HCT116 (cell line): ENCODE data around the gene SRRD. TPM values are rescaled to one million over a fixed set of nuclear protein-coding genes. Genes with fewer than 3 reads are reported as not detected.

ENCODE experiments used
- ATAC-seq: fragments of 200-7000 bp; cut with Tn5 transposase; 2 replicates; pipeline ENCODE4 v1.9.1; 2020; ENCODE audit warnings: mild to moderate bottlenecking, moderate library complexity
- BruUV-seq: library from RNA; stranded (reverse); fragments of 400-500 nt; replicated peaks from 2 replicates; lab custom pipeline; 2021; lab: Mats Ljungman, UMichigan
- CTCF ChIA-PET: fragments of 300-600 bp; sonication (Branson Sonifier 250); formaldehyde crosslinking; loops from one replicate; lab custom pipeline; 2021; ENCODE audit warnings: antibody characterized with exemption; lab: Charles Lee
- POLR2A ChIA-PET: fragments of 300-600, 350-600 bp; sonication (Branson Sonifier 250); formaldehyde crosslinking; loops from one replicate; lab custom pipeline; 2021; ENCODE audit warnings: antibody characterized with exemption; lab: Charles Lee
- RAD21 ChIA-PET, 2 experiments: fragments of 300-600 bp; sonication (Branson Sonifier 250); formaldehyde crosslinking; loops; one replicate each; lab custom pipeline; 2023; ENCODE audit warnings: low total read pairs in 2 of 2; ENCODE audit not compliant: uncharacterized antibody in 2 of 2, unreplicated experiment in 2 of 2, low non-redundant PET in 1 of 2; lab: Charles Lee
- DNase-seq: peaks from one replicate; pipeline ENCODE4 v3.0.0-alpha.2; 2010; ENCODE audit warnings: low read depth, low spot score
- H2AFZ ChIP-seq: fragments of 200-600 bp; shearing (Covaris generic), sonication (generic); 2 replicates; pipeline ENCODE4 v1.6.1; 2017; ENCODE audit warnings: low read depth, mixed run types, mixed read lengths, antibody characterized with exemption, low read length; ENCODE audit not compliant: poor library complexity, severe bottlenecking
- H3K27ac ChIP-seq: 2 replicates; pipeline ENCODE4 v1.5.1; 2012; ENCODE audit warnings: low read depth, low read length
- H3K27me3 ChIP-seq: fragments of 200-600 bp; sonication (generic); 2 replicates; pipeline ENCODE4 v1.6.1; 2016; ENCODE audit warnings: mixed run types, low read length, mixed read lengths; ENCODE audit not compliant: insufficient read depth
- H3K36me3 ChIP-seq, 2 experiments: fragments of 200-500 bp in 1 of 2; fragments of 200-600 bp in 1 of 2; sonication (Bioruptor generic) in 1 of 2; sonication (generic) in 1 of 2; 2 replicates each; pipeline versions ENCODE4 v1.5.1 to v1.6.1; 2014 to 2016; ENCODE audit warnings: low read length in 2 of 2, inconsistent platforms in 1 of 2, mixed read lengths in 1 of 2, mixed run types in 1 of 2; ENCODE audit not compliant: insufficient read depth in 2 of 2, control insufficient read depth in 1 of 2
- H3K4me1 ChIP-seq, 2 experiments: fragments of 200-600 bp in 1 of 2; sonication (generic) in 1 of 2; 2 replicates each; pipeline versions ENCODE4 v1.5.1 to v1.6.1; 2012 to 2017; ENCODE audit warnings: low read length in 2 of 2, inconsistent platforms in 1 of 2, mild to moderate bottlenecking in 1 of 2, mixed read lengths in 1 of 2, mixed run types in 1 of 2, moderate library complexity in 1 of 2; ENCODE audit not compliant: insufficient read depth in 2 of 2, control insufficient read depth in 1 of 2
- H3K4me2 ChIP-seq: fragments of 200-600 bp; sonication (generic); 2 replicates; pipeline ENCODE4 v1.6.1; 2017; ENCODE audit warnings: mixed run types, low read length, mixed read lengths
- H3K4me3 ChIP-seq, 2 experiments: fragments of 200-600 bp in 1 of 2; sonication (generic) in 1 of 2; replicated peaks in 1 of 2; 2 replicates each; pipeline ENCODE4 v1.5.1; 2011 to 2016; ENCODE audit warnings: low read length in 2 of 2, control low read depth in 1 of 2, low read depth in 1 of 2, mild to moderate bottlenecking in 1 of 2, mixed read lengths in 1 of 2, mixed run types in 1 of 2
- H3K79me2 ChIP-seq: fragments of 200-600 bp; sonication (generic); 2 replicates; pipeline ENCODE4 v1.6.1; 2017; ENCODE audit warnings: mild to moderate bottlenecking, mixed run types, low read length, moderate library complexity, mixed read lengths; ENCODE audit not compliant: insufficient read depth
- H3K9ac ChIP-seq: fragments of 200-600 bp; sonication (generic); 2 replicates; pipeline ENCODE4 v1.6.1; 2016; ENCODE audit warnings: low read length, mixed read lengths
- H3K9me2 ChIP-seq: fragments of 200-600 bp; sonication (generic), shearing (Covaris generic); 2 replicates; pipeline ENCODE4 v1.6.1; 2017; ENCODE audit warnings: mixed run types, mild to moderate bottlenecking, moderate library complexity; ENCODE audit not compliant: insufficient read depth
- H3K9me3 ChIP-seq, 2 experiments: fragments of 200-500 bp in 1 of 2; fragments of 200-600 bp in 1 of 2; sonication (Bioruptor generic) in 1 of 2; sonication (generic) in 1 of 2; 2 replicates each; pipeline ENCODE4 v1.6.1; 2014 to 2017; ENCODE audit warnings: low read length in 2 of 2, mixed read lengths in 2 of 2, inconsistent platforms in 1 of 2, low read depth in 1 of 2, mild to moderate bottlenecking in 1 of 2, mixed run types in 1 of 2, moderate library complexity in 1 of 2; ENCODE audit not compliant: control insufficient read depth in 1 of 2, insufficient read depth in 1 of 2
- H4K20me1 ChIP-seq: fragments of 200-600 bp; sonication (generic), shearing (Covaris generic); 2 replicates; pipeline ENCODE4 v1.6.1; 2017; ENCODE audit warnings: mixed run types, mild to moderate bottlenecking, moderate library complexity; ENCODE audit not compliant: insufficient read depth
- CBX3 ChIP-seq: IDR thresholded peaks from 2 replicates; pipeline ENCODE4 v1.6.1; 2012; ENCODE audit warnings: low read depth
- EGR1 ChIP-seq: IDR thresholded peaks from 2 replicates; pipeline ENCODE4 v1.6.1; 2012; ENCODE audit warnings: low read depth
- EZH2phosphoT487 ChIP-seq: fragments of 200-600 bp; IDR thresholded peaks from 2 replicates; pipeline ENCODE4 v1.6.1; 2018; ENCODE audit warnings: antibody characterized with exemption, borderline replicate concordance
- POLR2A ChIP-seq: IDR thresholded peaks from 2 replicates; pipeline ENCODE4 v1.7.0; 2011; ENCODE audit warnings: borderline replicate concordance; ENCODE audit not compliant: insufficient read depth, insufficient read length; ENCODE audit errors: extremely low read depth
- RAD21 ChIP-seq: IDR thresholded peaks from 2 replicates; pipeline ENCODE4 v1.6.1; 2012; ENCODE audit warnings: low read depth, mild to moderate bottlenecking
- SIN3A ChIP-seq: IDR thresholded peaks from 2 replicates; pipeline ENCODE4 v1.6.1; 2012; ENCODE audit warnings: low read depth
- SP1 ChIP-seq: IDR thresholded peaks from 2 replicates; pipeline ENCODE4 v1.6.1; 2012; ENCODE audit warnings: low read depth
- SRF ChIP-seq: IDR thresholded peaks from 2 replicates; pipeline ENCODE4 v1.6.1; 2012; ENCODE audit warnings: low read depth
- TCF7L2 ChIP-seq: IDR thresholded peaks from 2 replicates; pipeline ENCODE4 v1.7.0; 2011; ENCODE audit warnings: borderline replicate concordance, inconsistent platforms; ENCODE audit not compliant: insufficient read depth, insufficient read length; ENCODE audit errors: extremely low read depth
- YY1 ChIP-seq: IDR thresholded peaks from 2 replicates; pipeline ENCODE4 v1.6.1; 2011; ENCODE audit warnings: low read length, low read depth, moderate library complexity, mild to moderate bottlenecking; ENCODE audit not compliant: insufficient replicate concordance; ENCODE audit errors: extremely low read depth
- intact Hi-C: fragments of 100-400 bp; cut with micrococcal nuclease; formaldehyde crosslinking; loops from 2 replicates; pipeline ENCODE4 v1.10.0; 2022
- total RNA-seq: library from RNA; stranded (reverse); gene quantifications from one replicate; pipeline ENCODE4 v1.2.1, GENCODE V29; 2021; ENCODE audit not compliant: unreplicated experiment
- TF ChIP-seq, protein P1 (sequence below): IDR thresholded peaks from 2 replicates; pipeline ENCODE4 v1.6.1; 2012
- TF ChIP-seq, protein P2 (sequence below): IDR thresholded peaks from 2 replicates; pipeline ENCODE4 v1.6.1; 2012; ENCODE audit warnings: low read depth

Gene SRRD
- total RNA-seq, 1 experiment from 2014 or later: 30.4 TPM

DNA sequence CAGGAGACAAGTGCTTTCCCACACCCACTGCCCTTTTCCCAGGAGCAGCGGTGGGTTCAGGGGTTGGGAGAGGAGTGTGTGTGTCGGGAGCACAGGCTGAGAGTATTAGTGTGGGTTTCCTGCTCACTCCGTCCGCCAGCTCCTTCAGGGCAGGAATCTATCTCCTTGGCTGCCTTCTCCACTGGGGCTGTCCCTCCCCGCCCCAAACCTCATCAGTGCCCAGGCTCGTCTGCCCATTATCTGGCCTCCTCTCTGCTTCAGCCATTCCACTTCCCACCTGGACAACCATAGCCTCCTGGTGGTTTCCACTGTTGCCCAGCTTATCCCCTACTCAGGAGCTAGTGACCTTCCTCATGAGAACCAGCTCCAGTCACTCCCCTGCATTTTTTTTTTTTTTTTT is 34.7 kb upstream of the SRRD start:
- no peak overlapping the region for H2AFZ ChIP-seq
- H3K27me3 ChIP-seq: no peaks in the 10 kb centered on the region
- BruUV-seq: no TSS peak
- no peaks in the 10 kb centered on the region for H3K79me2 ChIP-seq
- no peaks in the 10 kb centered on the region for H4K20me1 ChIP-seq
- RAD21 ChIA-PET: interaction anchor here in 1 of 2 experiments (0.7 kb wide), 1 partner anchor 32 kb away, joined by 4 read pairs; no protein-coding TSS in a partner anchor
- intact Hi-C loops: no loop called here
- DNase-seq (no peak), ATAC-seq (no peak)
- no peaks in the 10 kb centered on the region for H3K4me1 ChIP-seq
- CTCF ChIA-PET: no interaction called here
- TF ChIP-seq TCF7L2 (no peak), RAD21 (no peak), EZH2phosphoT487 (no peak), POLR2A (no peak), SP1 (no peak), CBX3 (no peak), SRF (no peak), SIN3A (no peak), YY1 (no peak), EGR1 (no peak)
- TF ChIP-seq, protein P1, sequence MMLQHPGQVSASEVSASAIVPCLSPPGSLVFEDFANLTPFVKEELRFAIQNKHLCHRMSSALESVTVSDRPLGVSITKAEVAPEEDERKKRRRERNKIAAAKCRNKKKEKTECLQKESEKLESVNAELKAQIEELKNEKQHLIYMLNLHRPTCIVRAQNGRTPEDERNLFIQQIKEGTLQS: no peak
- TF ChIP-seq, protein P2, sequence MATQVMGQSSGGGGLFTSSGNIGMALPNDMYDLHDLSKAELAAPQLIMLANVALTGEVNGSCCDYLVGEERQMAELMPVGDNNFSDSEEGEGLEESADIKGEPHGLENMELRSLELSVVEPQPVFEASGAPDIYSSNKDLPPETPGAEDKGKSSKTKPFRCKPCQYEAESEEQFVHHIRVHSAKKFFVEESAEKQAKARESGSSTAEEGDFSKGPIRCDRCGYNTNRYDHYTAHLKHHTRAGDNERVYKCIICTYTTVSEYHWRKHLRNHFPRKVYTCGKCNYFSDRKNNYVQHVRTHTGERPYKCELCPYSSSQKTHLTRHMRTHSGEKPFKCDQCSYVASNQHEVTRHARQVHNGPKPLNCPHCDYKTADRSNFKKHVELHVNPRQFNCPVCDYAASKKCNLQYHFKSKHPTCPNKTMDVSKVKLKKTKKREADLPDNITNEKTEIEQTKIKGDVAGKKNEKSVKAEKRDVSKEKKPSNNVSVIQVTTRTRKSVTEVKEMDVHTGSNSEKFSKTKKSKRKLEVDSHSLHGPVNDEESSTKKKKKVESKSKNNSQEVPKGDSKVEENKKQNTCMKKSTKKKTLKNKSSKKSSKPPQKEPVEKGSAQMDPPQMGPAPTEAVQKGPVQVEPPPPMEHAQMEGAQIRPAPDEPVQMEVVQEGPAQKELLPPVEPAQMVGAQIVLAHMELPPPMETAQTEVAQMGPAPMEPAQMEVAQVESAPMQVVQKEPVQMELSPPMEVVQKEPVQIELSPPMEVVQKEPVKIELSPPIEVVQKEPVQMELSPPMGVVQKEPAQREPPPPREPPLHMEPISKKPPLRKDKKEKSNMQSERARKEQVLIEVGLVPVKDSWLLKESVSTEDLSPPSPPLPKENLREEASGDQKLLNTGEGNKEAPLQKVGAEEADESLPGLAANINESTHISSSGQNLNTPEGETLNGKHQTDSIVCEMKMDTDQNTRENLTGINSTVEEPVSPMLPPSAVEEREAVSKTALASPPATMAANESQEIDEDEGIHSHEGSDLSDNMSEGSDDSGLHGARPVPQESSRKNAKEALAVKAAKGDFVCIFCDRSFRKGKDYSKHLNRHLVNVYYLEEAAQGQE: no peak
- peaks cover 0 to 3% of the 10 kb centered on the region in 2 experiments; a peak in 2 of 4 replicates for H3K36me3 ChIP-seq
- no peaks in the 10 kb centered on the region for H3K9me3 ChIP-seq
- H3K4me2 ChIP-seq: no peak overlapping the region
- no peak overlapping the region for H3K9ac ChIP-seq
- no peak overlapping the region for H3K27ac ChIP-seq
- H3K9me2 ChIP-seq: no peaks in the 10 kb centered on the region
- POLR2A ChIA-PET: no interaction called here
- no peak overlapping the region for H3K4me3 ChIP-seq
